ENCODE data around the gene TRAF3IP3.

DNA sequence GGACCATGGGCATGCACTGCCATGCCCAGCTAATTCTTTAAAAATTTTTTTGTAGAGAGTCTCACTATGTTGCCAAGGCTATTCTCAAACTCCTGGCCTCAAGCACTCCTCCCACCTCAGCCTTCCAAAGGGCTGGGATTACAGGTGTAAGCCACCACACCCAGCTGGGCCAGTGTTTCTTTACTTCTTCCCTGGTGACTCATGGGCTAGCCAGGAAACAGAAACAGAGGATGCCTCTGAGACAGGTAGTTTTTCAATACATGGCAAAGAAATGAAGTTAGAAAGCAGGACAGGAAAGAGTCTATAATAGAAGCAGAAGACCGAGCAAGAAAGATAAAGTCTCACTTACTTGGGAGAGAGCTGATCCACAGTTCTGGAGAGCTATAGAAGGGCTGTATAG lies 36.1 kb downstream of the TRAF3IP3 start:
- TF ChIP-seq GATA2 (IDR thresholded peaks at IDR 0.05; ENCODE audit: low read depth, low read length) (no peak), GATA3 (IDR thresholded peaks at IDR 0.05; ENCODE audit: low read depth, low read length) (no peak)

Measured in SH-SY5Y (cell line).